Testis (tissue), 2 donors: Measurements from ENCODE around the gene NAPB.

Source experiments
- CTCF ChIP-seq, 3 experiments: fragments of 450-650 bp in 2 of 3; fragments of 200-600 bp in 1 of 3; sonication (generic) in 1 of 3; IDR thresholded peaks; one replicate each; pipeline ENCODE4 v1.5.1; 2016 to 2019; ENCODE audit warnings: antibody characterized with exemption in 3 of 3, mild to moderate bottlenecking in 2 of 3, moderate library complexity in 1 of 3
- POLR2A ChIP-seq: fragments of 450-650 bp; IDR thresholded peaks from one replicate; pipeline ENCODE4 v1.6.1; 2017; ENCODE audit warnings: antibody characterized with exemption, mild to moderate bottlenecking, moderate library complexity

- TF ChIP-seq POLR2A (no peak), CTCF (IDR thresholded peaks at IDR 0.05) (no peak)
Observed at GRCh38 chr20:23360531-23360930, 60.8 kb downstream of the NAPB start.
